IMR-90 (cell line): ENCODE results near the gene DBN1. TPM values are rescaled to one million over a fixed set of nuclear protein-coding genes. Genes with fewer than 3 reads are reported as not detected.

ENCODE experiments used
- ATAC-seq: fragments of 200-7000 bp; cut with Tn5 transposase; 2 replicates; pipeline ENCODE4 v1.9.1; 2020; ENCODE audit warnings: low read depth, mild to moderate bottlenecking, moderate library complexity
- BruUV-seq: library from RNA; stranded (reverse); fragments of 400-500 nt; replicated peaks from 2 replicates; lab custom pipeline; 2021; lab: Mats Ljungman, UMichigan
- CTCF ChIA-PET: fragments of 300-600 bp; formaldehyde crosslinking; extraction: SDS; loops from one replicate; lab custom pipeline; 2021; ENCODE audit warnings: antibody characterized with exemption; lab: Yijun Ruan, JAX
- POLR2A ChIA-PET: fragments of 300-600 bp; sonication (Branson Sonifier 250); formaldehyde crosslinking; loops from one replicate; lab custom pipeline; 2022; ENCODE audit warnings: antibody characterized with exemption; ENCODE audit not compliant: unreplicated experiment; lab: Charles Lee
- DNase-seq: peaks from one replicate; pipeline ENCODE4 v3.0.0; 2013
- H2AFZ ChIP-seq: replicated peaks from 2 replicates; pipeline ENCODE3; 2013; ENCODE audit warnings: low read length, mild to moderate bottlenecking; ENCODE audit not compliant: poor library complexity
- H2AK5ac ChIP-seq: 2 replicates; pipeline ENCODE4 v1.6.1; 2013; ENCODE audit warnings: low read depth, low read length, inconsistent platforms
- H2AK9ac ChIP-seq: replicated peaks from 2 replicates; pipeline ENCODE3; 2013; ENCODE audit warnings: mild to moderate bottlenecking, low read depth, low read length, moderate library complexity; ENCODE audit not compliant: poor library complexity
- H2BK120ac ChIP-seq: 2 replicates; pipeline ENCODE4 v1.6.1; 2013; ENCODE audit warnings: low read depth, low read length, inconsistent platforms
- H2BK15ac ChIP-seq: 3 replicates; pipeline ENCODE4 v1.6.1; 2013; ENCODE audit warnings: low read depth, low read length, inconsistent platforms
- H2BK20ac ChIP-seq: 2 replicates; pipeline ENCODE4 v1.6.1; 2013; ENCODE audit warnings: low read depth, mild to moderate bottlenecking, inconsistent platforms, low read length, moderate library complexity
- H2BK5ac ChIP-seq: 2 replicates; pipeline ENCODE4 v1.6.1; 2013; ENCODE audit warnings: mild to moderate bottlenecking, low read depth, low read length, inconsistent platforms; ENCODE audit not compliant: poor library complexity, severe bottlenecking
- H3K14ac ChIP-seq: replicated peaks from 2 replicates; pipeline ENCODE4 v1.6.1; 2013; ENCODE audit warnings: low read depth, low read length, inconsistent platforms
- H3K18ac ChIP-seq: 2 replicates; pipeline ENCODE4 v1.6.1; 2013; ENCODE audit warnings: low read depth, low read length, control low read depth
- H3K23ac ChIP-seq: 2 replicates; pipeline ENCODE4 v1.6.1; 2013; ENCODE audit warnings: low read depth, low read length, inconsistent platforms
- H3K27ac ChIP-seq: 2 replicates; pipeline ENCODE4 v1.5.1; 2013; ENCODE audit warnings: mild to moderate bottlenecking, control low read depth, low read length; ENCODE audit not compliant: insufficient read depth
- H3K27me3 ChIP-seq: 2 replicates; pipeline ENCODE4 v1.6.1; 2013; ENCODE audit warnings: low read length; ENCODE audit not compliant: control insufficient read depth, insufficient read depth
- H3K36me3 ChIP-seq: 2 replicates; pipeline ENCODE4 v1.6.1; 2013; ENCODE audit warnings: low read length, mixed read lengths; ENCODE audit not compliant: control insufficient read depth, insufficient read depth
- H3K4ac ChIP-seq: 2 replicates; pipeline ENCODE4 v1.6.1; 2013; ENCODE audit warnings: low read depth, low read length, inconsistent platforms
- H3K4me1 ChIP-seq: 2 replicates; pipeline ENCODE4 v1.6.1; 2013; ENCODE audit warnings: low read length, mixed read lengths; ENCODE audit not compliant: control insufficient read depth, insufficient read depth
- H3K4me2 ChIP-seq: 2 replicates; pipeline ENCODE4 v1.6.1; 2013; ENCODE audit warnings: low read depth, mild to moderate bottlenecking, control low read depth, low read length, moderate library complexity
- H3K4me3 ChIP-seq: 2 replicates; pipeline ENCODE4 v1.5.1; 2013; ENCODE audit warnings: low read depth, mild to moderate bottlenecking, control low read depth, low read length, moderate library complexity; ENCODE audit not compliant: insufficient read depth
- H3K56ac ChIP-seq: 2 replicates; pipeline ENCODE4 v1.6.1; 2013; ENCODE audit warnings: low read length, inconsistent platforms; ENCODE audit not compliant: insufficient read depth; ENCODE audit errors: extremely low read depth
- H3K79me1 ChIP-seq, 2 experiments: 2 replicates each; pipeline ENCODE4 v1.6.1; 2013; ENCODE audit warnings: low read length in 2 of 2, inconsistent platforms in 1 of 2, low read depth in 1 of 2
- H3K9ac ChIP-seq: 2 replicates; pipeline ENCODE4 v1.6.1; 2013; ENCODE audit warnings: low read depth, low read length, control low read depth
- H3K9me1 ChIP-seq: 2 replicates; pipeline ENCODE4 v1.6.1; 2013; ENCODE audit warnings: low read length, inconsistent platforms; ENCODE audit not compliant: insufficient read depth
- H3K9me3 ChIP-seq: 2 replicates; pipeline ENCODE4 v1.6.1; 2013; ENCODE audit warnings: low read length; ENCODE audit not compliant: control insufficient read depth, insufficient read depth
- H4K20me1 ChIP-seq: 2 replicates; pipeline ENCODE4 v1.6.1; 2013; ENCODE audit warnings: low read length, inconsistent platforms; ENCODE audit not compliant: insufficient read depth
- H4K5ac ChIP-seq: 2 replicates; pipeline ENCODE4 v1.6.1; 2013; ENCODE audit warnings: mild to moderate bottlenecking, low read depth, low read length, control low read depth
- H4K8ac ChIP-seq, 2 experiments: 2 replicates each; pipeline ENCODE4 v1.6.1; 2013; ENCODE audit warnings: low read depth in 2 of 2, low read length in 2 of 2, control low read depth in 1 of 2, inconsistent platforms in 1 of 2
- H4K91ac ChIP-seq: 2 replicates; pipeline ENCODE4 v1.6.1; 2013; ENCODE audit warnings: low read depth, low read length, inconsistent platforms; ENCODE audit not compliant: insufficient read depth
- BHLHE40 ChIP-seq: fragments of 150-350 bp; IDR thresholded peaks from 2 replicates; pipeline ENCODE4 v1.6.1; 2016; ENCODE audit warnings: mild to moderate bottlenecking, low read depth, low read length
- CEBPB ChIP-seq: IDR thresholded peaks from 2 replicates; pipeline ENCODE4 v1.6.1; 2012; ENCODE audit warnings: low read depth, low read length, improper control_type of control experiment
- MAZ ChIP-seq: IDR thresholded peaks from 2 replicates; pipeline ENCODE4 v1.6.1; 2012; ENCODE audit warnings: low read depth, mild to moderate bottlenecking, low read length, improper control_type of control experiment, moderate library complexity, borderline replicate concordance
- RAD21 ChIP-seq: IDR thresholded peaks from 2 replicates; pipeline ENCODE4 v1.6.1; 2012; ENCODE audit warnings: low read length, improper control_type of control experiment
- WGBS, 2 experiments: methylation state at CpG; one replicate each; pipeline versions ENCODE4 v1.1.5 to v1.1.7; 2013; ENCODE audit warnings: missing lambda C conversion rate in 2 of 2; ENCODE audit not compliant: insufficient read length in 1 of 2; ENCODE audit errors: extremely low coverage in 2 of 2; 5-methylcytosine and 5-hydroxymethylcytosine counted together
- dilution Hi-C: fragments of 300-500 bp; cut with HindIII; formaldehyde crosslinking; loops from one replicate; pipeline ENCODE4 v1.14.3; 2018; ENCODE audit warnings: low sequenced_read_pairs; ENCODE audit not compliant: unreplicated experiment
- in situ Hi-C: fragments of 300-500 bp; cut with MboI; formaldehyde crosslinking; loops from 3 replicates; pipeline ENCODE4 v1.14.3; 2019; ENCODE audit warnings: low sequenced_read_pairs, inconsistent platforms, mixed read lengths
- intact Hi-C: fragments of 100-400 bp; cut with micrococcal nuclease; formaldehyde crosslinking; loops from 2 replicates; pipeline ENCODE4 v1.10.0; 2022
- polyA plus RNA-seq, 3 experiments: library from polyadenylated mRNA; depleted of rRNA; stranded (reverse); fragments of >200 nt; gene quantifications; 2 replicates each; pipeline ENCODE4 v1.2.3, GENCODE V29; 2012; ENCODE audit warnings: low replicate concordance in 1 of 3
- total RNA-seq: library from RNA; depleted of rRNA; stranded (reverse); fragments of >200 nt; gene quantifications from 2 replicates; pipeline ENCODE4 v1.2.3, GENCODE V29; 2012
- TF ChIP-seq, protein P1 (sequence below): fragments of 150-350 bp; IDR thresholded peaks from 2 replicates; pipeline ENCODE4 v1.6.1; 2017; ENCODE audit warnings: mild to moderate bottlenecking, antibody characterized with exemption, low read length, low read depth
- TF ChIP-seq, protein P2 (sequence below): conservative IDR thresholded peaks from 2 replicates; pipeline ENCODE4 v1.5.1; 2012; ENCODE audit warnings: mild to moderate bottlenecking, low read depth, low read length, improper control_type of control experiment

Gene DBN1
- total and polyA plus RNA-seq, 2 of the 4 experiments (the other 2 are of a cell fraction): 122 to 187 TPM

DNA sequence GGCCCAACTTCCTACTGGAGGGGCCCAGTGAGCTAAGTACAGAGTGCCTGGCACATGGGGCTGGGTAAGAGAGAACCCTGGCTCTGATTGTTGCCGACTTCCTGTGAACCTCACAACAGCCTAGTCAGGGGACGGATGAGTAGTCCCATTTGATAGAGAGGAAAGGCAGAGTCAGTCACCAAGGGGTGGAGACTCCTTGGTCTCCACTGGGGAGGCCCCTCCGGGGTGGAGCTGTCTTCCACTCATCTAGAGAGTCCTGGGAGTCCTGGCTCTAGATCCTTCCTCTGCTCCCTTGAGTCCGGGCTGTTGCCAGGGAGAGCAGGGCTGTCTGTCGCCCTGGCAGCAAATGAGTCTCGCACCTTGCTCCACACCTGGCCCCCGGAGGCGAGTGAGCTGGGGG is 39.0 kb downstream of the DBN1 start (continued):
- TF ChIP-seq, protein P1, sequence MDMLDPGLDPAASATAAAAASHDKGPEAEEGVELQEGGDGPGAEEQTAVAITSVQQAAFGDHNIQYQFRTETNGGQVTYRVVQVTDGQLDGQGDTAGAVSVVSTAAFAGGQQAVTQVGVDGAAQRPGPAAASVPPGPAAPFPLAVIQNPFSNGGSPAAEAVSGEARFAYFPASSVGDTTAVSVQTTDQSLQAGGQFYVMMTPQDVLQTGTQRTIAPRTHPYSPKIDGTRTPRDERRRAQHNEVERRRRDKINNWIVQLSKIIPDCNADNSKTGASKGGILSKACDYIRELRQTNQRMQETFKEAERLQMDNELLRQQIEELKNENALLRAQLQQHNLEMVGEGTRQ: no peak
- TF ChIP-seq MAZ (no peak), RAD21 (no peak)

DNA sequence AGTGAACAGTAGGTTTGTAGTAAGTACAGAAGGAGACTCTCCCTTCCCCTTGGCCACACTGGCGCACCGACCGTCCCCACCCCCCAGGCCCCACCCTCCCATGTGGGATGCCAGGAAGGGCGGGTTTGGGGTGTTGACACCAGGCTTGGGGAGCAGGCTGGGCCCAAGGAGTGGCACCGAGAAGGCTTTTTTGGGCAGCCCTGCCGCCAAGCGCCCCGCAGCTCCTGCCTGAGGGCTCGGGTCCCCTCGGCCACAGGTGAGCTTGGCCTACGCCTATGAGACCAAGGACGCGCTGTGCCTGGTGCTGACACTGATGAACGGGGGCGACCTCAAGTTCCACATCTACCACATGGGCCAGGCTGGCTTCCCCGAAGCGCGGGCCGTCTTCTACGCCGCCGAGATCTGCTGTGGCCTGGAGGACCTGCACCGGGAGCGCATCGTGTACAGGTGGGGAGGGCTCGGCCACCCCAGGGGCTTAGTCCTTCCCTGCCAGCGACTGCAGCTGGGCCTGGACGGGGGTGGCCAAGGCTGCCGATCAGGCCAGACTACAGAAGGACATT is 39.7 kb downstream of the DBN1 start:
- Histone ChIP-seq H3K23ac (no peak overlapping the region), H3K4ac (no peak overlapping the region), H2BK15ac (no peak overlapping the region), H3K9me3 (no peaks in the 10 kb centered on the region), H3K56ac (no peak overlapping the region), H3K18ac (no peak overlapping the region), H4K8ac (no peak overlapping the region), H2BK20ac (no peak overlapping the region), H2BK5ac (no peak overlapping the region), H2AFZ (no peak overlapping the region), H4K20me1 (peaks cover 22% of the 10 kb centered on the region; the same call in 1 of the 2 replicates), H3K36me3 (peaks cover 53% of the 10 kb centered on the region), H3K27me3 (no peaks in the 10 kb centered on the region), H2AK5ac (no peak overlapping the region), H3K79me1 (peaks cover 5 to 24% of the 10 kb centered on the region in 2 experiments; a peak in 3 of 4 replicates), H4K5ac (no peak overlapping the region), H2BK120ac (no peak overlapping the region), H3K9ac (no peak overlapping the region), H3K9me1 (peaks cover 6% of the 10 kb centered on the region; the same call in 1 of the 2 replicates), H3K4me1 (no peaks in the 10 kb centered on the region), H4K91ac (no peak overlapping the region), H3K14ac (no peak overlapping the region), H2AK9ac (no peak overlapping the region), H3K4me3 (no peak overlapping the region), H3K4me2 (no peak overlapping the region), H3K27ac (no peak overlapping the region)
- no peak for DNase-seq
- intact Hi-C loops (no loop called here), dilution Hi-C loops (no loop called here), in situ Hi-C loops (no loop called here)
- TF ChIP-seq CEBPB: no peak
- TF ChIP-seq BHLHE40: no peak
- TF ChIP-seq, protein P2, sequence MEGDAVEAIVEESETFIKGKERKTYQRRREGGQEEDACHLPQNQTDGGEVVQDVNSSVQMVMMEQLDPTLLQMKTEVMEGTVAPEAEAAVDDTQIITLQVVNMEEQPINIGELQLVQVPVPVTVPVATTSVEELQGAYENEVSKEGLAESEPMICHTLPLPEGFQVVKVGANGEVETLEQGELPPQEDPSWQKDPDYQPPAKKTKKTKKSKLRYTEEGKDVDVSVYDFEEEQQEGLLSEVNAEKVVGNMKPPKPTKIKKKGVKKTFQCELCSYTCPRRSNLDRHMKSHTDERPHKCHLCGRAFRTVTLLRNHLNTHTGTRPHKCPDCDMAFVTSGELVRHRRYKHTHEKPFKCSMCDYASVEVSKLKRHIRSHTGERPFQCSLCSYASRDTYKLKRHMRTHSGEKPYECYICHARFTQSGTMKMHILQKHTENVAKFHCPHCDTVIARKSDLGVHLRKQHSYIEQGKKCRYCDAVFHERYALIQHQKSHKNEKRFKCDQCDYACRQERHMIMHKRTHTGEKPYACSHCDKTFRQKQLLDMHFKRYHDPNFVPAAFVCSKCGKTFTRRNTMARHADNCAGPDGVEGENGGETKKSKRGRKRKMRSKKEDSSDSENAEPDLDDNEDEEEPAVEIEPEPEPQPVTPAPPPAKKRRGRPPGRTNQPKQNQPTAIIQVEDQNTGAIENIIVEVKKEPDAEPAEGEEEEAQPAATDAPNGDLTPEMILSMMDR: no peak
- 100% methylated on average over 19 of the region's 29 CpGs; no CpG with 5 or more reads in 1 of the 2 experiments for WGBS, 2 experiments
- ChIA-PET POLR2A (no interaction called here), CTCF (no interaction called here)
- no TSS peak for BruUV-seq
- no peak for ATAC-seq
